Mucosa of descending colon (tissue), 3 donors: ENCODE measurements around the gene CCND2. TPM values are rescaled to one million over a fixed set of nuclear protein-coding genes. Genes with fewer than 3 reads are reported as not detected.

Source experiments
- ATAC-seq: fragments of 200-7000 bp; cut with Tn5 transposase; one replicate; pipeline ENCODE4 v1.9.1; 2020; ENCODE audit warnings: mild to moderate bottlenecking, moderate library complexity
- DNase-seq, 3 donors: peaks; one replicate each; pipeline ENCODE4 v3.0.0-alpha.2; 2020
- H3K36me3 ChIP-seq: fragments of 200-600 bp; one replicate; pipeline ENCODE4 v1.8.0; 2021; ENCODE audit warnings: low read depth, mild to moderate bottlenecking
- H3K4me1 ChIP-seq: fragments of 200-600 bp; one replicate; pipeline ENCODE4 v1.8.0; 2021; ENCODE audit warnings: low read depth, mild to moderate bottlenecking
- H3K4me3 ChIP-seq: fragments of 200-600 bp; one replicate; pipeline ENCODE4 v1.8.0; 2021; ENCODE audit warnings: mild to moderate bottlenecking
- H3K9me3 ChIP-seq: fragments of 200-600 bp; one replicate; pipeline ENCODE4 v1.8.0; 2021; ENCODE audit warnings: mild to moderate bottlenecking
- intact Hi-C, 2 donors: fragments of 100-400 bp; cut with DNase I in 1 of 2; cut with micrococcal nuclease in 1 of 2; formaldehyde crosslinking; loops; one replicate each; pipeline versions ENCODE4 v1.11.0 to v1.11.1; 2022; cut with DNase I, micrococcal nuclease
- total RNA-seq, 3 donors: library from RNA; stranded (reverse); fragmentation: NEBNext Ultra II Directional in 2 of 3; extraction: Animal tissue kit (Norgen Biotek cat#: 25700) in 2 of 3; gene quantifications; one replicate each; pipeline versions ENCODE4 v1.2.1 to v1.2.4, GENCODE V29; 2021 to 2023
- TF ChIP-seq, protein P1 (sequence below): fragments of 200-600 bp; IDR thresholded peaks from one replicate; pipeline ENCODE4 v1.8.0; 2022; ENCODE audit warnings: antibody characterized with exemption, mild to moderate bottlenecking
- donor health status: DM: no; HTN: no; CAD: no; lungs with moderate emphysema.
- donor health status: DM: no; HTN: no; CAD: no.
- donor health status: DM: no; HTN: yes; CAD: no.

Gene CCND2
- total RNA-seq, 3 donors from 2014 or later, result 105 to 236 (median 130) TPM

DNA sequence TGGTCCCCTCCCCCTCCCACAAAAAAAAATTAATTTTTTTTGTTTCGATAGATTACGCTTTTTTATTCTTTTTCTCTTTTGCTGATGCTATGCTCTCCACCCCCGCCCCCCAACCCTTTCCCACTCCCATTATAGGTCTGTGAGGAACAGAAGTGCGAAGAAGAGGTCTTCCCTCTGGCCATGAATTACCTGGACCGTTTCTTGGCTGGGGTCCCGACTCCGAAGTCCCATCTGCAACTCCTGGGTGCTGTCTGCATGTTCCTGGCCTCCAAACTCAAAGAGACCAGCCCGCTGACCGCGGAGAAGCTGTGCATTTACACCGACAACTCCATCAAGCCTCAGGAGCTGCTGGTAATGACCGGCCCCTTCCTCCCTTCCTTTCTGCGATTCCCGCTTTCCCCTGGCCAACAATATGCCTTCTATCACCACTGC is 2.3 kb downstream of the CCND2 start:
- Histone ChIP-seq H3K4me3 (peak overlapping the region; percentile 78), H3K9me3 (no peaks in the 10 kb centered on the region), H3K36me3 (no peaks in the 10 kb centered on the region), H3K4me1 (peaks cover 57% of the 10 kb centered on the region)
- DNase-seq, result peak in 2 of 3 donors; percentile 51 to 64
- TF ChIP-seq, protein P1, sequence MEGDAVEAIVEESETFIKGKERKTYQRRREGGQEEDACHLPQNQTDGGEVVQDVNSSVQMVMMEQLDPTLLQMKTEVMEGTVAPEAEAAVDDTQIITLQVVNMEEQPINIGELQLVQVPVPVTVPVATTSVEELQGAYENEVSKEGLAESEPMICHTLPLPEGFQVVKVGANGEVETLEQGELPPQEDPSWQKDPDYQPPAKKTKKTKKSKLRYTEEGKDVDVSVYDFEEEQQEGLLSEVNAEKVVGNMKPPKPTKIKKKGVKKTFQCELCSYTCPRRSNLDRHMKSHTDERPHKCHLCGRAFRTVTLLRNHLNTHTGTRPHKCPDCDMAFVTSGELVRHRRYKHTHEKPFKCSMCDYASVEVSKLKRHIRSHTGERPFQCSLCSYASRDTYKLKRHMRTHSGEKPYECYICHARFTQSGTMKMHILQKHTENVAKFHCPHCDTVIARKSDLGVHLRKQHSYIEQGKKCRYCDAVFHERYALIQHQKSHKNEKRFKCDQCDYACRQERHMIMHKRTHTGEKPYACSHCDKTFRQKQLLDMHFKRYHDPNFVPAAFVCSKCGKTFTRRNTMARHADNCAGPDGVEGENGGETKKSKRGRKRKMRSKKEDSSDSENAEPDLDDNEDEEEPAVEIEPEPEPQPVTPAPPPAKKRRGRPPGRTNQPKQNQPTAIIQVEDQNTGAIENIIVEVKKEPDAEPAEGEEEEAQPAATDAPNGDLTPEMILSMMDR, result no peak
- intact Hi-C loops, result loop anchor here (2.0 to 5.0 kb wide), 3 partner anchors 169 to 279 kb away; no protein-coding TSS in a partner anchor
- no peak for ATAC-seq

DNA sequence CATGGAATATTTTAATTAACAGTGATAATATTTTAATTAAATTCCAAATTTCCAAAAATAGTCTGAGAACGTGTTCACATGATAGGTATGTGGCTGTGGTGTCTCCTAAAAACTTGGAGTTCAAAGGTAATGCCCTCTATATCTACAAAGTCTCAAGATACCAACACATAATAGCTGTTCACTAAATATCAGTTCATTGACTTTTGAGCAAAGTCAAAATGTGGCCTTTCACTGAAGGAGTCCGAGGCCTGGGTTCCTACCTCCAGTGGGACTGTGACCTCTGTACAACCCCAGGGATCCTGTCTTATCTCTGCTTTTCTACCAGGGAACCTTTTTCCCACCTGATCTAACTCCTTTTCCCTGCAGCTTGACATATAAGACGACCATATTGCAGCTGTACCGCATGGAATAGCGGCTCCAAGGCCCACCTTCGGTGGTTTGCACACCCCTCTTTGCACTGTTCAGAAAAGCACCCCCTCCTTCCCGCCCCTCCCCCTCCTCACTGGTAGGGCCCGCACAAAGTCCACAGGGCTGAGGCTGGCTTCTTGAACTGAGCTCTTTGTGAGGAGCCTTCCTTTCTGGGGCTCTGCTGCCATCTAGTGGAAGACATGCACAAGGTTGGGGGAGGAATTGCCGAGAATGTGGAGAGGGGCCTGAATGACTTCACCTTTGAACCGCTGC is 3.1 kb downstream of the CCND2 start:
- Histone ChIP-seq H3K9me3 (no peaks in the 10 kb centered on the region), H3K36me3 (no peaks in the 10 kb centered on the region), H3K4me3 (no peak overlapping the region), H3K4me1 (peaks cover 55% of the 10 kb centered on the region)
- ATAC-seq, result peak; percentile 44
- TF ChIP-seq, protein P1, result peak; percentile 61
- peak; percentile 84 to 91 (median 87) for DNase-seq
- intact Hi-C loops, result loop anchor here (2.0 to 5.0 kb wide), 3 partner anchors 169 to 280 kb away; no protein-coding TSS in a partner anchor

DNA sequence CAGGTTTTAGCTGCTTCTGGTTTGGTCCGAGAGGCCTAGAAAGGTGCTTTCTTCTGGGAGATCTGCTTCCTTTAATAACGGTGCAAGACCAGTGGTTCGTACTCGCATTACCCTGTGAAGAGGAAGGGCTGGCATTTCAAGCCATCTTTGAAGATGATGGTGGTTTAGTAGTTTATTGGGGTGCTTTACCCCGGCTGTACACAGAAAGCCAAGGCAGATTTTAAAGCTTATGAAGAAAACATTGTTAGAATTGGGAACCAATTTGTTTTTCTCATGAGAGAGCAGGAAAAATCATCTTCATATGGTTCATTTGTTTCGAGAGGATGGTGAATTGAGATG is 3.6 kb downstream of the CCND2 start:
- no peak for DNase-seq
- Histone ChIP-seq H3K4me1 (peaks cover 54% of the 10 kb centered on the region), H3K4me3 (no peak overlapping the region), H3K9me3 (no peaks in the 10 kb centered on the region), H3K36me3 (no peaks in the 10 kb centered on the region)
- TF ChIP-seq, protein P1, result no peak
- no peak for ATAC-seq
- intact Hi-C loops, result loop anchor here (2.0 to 5.0 kb wide), 3 partner anchors 170 to 280 kb away; no protein-coding TSS in a partner anchor

DNA sequence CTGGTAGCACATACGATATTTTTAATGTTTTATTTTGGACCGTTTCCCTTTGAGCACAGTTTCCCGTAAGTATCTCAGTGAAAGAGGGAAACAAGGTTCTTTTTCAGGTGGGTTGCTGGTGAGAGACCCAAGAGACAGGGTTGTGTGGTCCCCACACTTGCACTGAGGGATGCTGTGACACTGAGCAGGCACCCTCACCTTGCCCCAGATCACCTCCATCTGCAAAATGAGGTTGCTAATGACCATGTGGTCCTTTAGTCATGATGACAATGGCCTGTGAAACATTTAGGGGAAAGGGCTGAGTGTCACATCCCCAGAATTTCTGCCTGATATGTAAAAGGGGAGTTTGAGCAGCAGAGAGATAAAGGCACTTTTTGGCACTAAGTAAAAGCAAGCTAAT is 4.3 kb downstream of the CCND2 start:
- TF ChIP-seq, protein P1, result no peak
- no peak overlapping the region for H3K4me3 ChIP-seq
- intact Hi-C loops, result loop anchor here (2.0 to 5.0 kb wide), 3 partner anchors 171 to 281 kb away; no protein-coding TSS in a partner anchor

DNA sequence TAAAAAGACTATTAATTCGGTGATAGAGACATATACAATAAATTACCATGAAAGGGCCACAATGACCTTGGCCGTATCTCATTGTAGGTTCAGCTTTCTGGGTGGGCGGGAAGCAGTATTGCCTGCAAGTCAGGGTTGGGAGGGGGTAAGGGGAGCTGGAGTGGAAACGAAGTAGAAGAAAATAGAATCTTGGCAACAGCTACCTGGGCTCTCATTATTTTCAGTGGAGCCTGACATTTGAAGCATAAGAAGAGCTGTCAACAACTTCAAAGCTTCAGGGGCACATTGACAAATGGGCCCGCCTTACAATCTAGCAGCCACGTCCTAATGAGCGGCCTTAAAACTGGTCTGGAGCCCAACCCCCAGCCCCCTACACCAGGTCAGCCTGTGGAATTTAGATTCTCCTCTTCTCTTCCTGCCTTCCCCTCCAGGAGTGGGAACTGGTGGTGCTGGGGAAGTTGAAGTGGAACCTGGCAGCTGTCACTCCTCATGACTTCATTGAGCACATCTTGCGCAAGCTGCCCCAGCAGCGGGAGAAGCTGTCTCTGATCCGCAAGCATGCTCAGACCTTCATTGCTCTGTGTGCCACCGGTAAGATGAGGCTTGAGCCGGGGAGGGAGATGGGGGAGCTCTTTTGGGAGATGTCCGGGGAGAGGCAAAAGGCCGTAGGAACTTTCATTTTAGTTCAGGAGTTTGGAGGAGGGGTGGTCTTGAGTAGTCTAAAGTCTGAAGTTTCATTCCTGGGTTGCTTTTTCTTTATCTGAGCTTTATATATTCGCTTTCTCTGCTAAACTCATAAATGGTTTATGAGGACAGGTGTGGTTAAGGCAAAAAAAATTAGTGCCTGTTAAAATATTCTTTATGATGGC is 5.0 kb downstream of the CCND2 start:
- TF ChIP-seq, protein P1, result no peak
- peaks cover 3% of the 10 kb centered on the region for H3K36me3 ChIP-seq
- peaks cover 61% of the 10 kb centered on the region for H3K4me1 ChIP-seq
- DNase-seq, result peak; percentile 71 to 79 (median 74)
- H3K9me3 ChIP-seq, result no peaks in the 10 kb centered on the region
- intact Hi-C loops, result loop anchor here (5.0 kb wide), 2 partner anchors 171 to 281 kb away; no protein-coding TSS in a partner anchor
- peak; percentile 49 for ATAC-seq
- no peak overlapping the region for H3K4me3 ChIP-seq

More for the DNA sequence above, 4.3 kb downstream of the CCND2 start:
- H3K9me3 ChIP-seq, result no peaks in the 10 kb centered on the region
- H3K4me1 ChIP-seq, result peaks cover 56% of the 10 kb centered on the region
- no peak for ATAC-seq
- no peak for DNase-seq
- no peaks in the 10 kb centered on the region for H3K36me3 ChIP-seq
